Mesothelial cell of epicardium (in vitro differentiated cells): Measurements from ENCODE around the gene GK. TPM values are rescaled to one million over a fixed set of nuclear protein-coding genes. Genes with fewer than 3 reads are reported as not detected.
"Not testable (repeated sequence)": the region's sequence is repeated elsewhere in the genome, so short reads cannot be mapped to it uniquely, and the experiment has no call there.

Source experiments
- DNase-seq, 2 experiments: peaks; one replicate each; pipeline ENCODE4 v3.0.0; 2021; ENCODE audit warnings: low spot score in 2 of 2; ENCODE audit not compliant: unreplicated experiment in 2 of 2
- H3K27ac Mint-ChIP-seq: 2 replicates; pipeline ENCODE4 v1.8.0; 2021; ENCODE audit warnings: mixed read lengths
- H3K27me3 Mint-ChIP-seq: 2 replicates; pipeline ENCODE4 v1.8.0; 2021; ENCODE audit warnings: low read depth, mixed read lengths
- H3K36me3 Mint-ChIP-seq: 2 replicates; pipeline ENCODE4 v1.8.0; 2021; ENCODE audit warnings: mixed read lengths
- H3K4me1 Mint-ChIP-seq: 2 replicates; pipeline ENCODE4 v1.8.0; 2021; ENCODE audit warnings: mixed read lengths
- H3K4me3 Mint-ChIP-seq: 2 replicates; pipeline ENCODE4 v1.8.0; 2021; ENCODE audit warnings: mild to moderate bottlenecking, moderate library complexity, mixed read lengths
- H3K9me3 Mint-ChIP-seq: 2 replicates; pipeline ENCODE4 v1.8.0; 2021; ENCODE audit warnings: mixed read lengths
- CTCF ChIP-seq: fragments of 200-600 bp; sonication (generic); IDR thresholded peaks from one replicate; pipeline ENCODE4 v1.5.0; 2021; ENCODE audit warnings: antibody characterized with exemption; ENCODE audit not compliant: unreplicated experiment
- total RNA-seq: library from RNA; stranded (reverse); gene quantifications from 3 replicates; pipeline ENCODE4 v1.2.1, GENCODE V29; 2021

GK gene
- total RNA-seq, 1 donor from 2014 or later = 8.0 TPM

DNA sequence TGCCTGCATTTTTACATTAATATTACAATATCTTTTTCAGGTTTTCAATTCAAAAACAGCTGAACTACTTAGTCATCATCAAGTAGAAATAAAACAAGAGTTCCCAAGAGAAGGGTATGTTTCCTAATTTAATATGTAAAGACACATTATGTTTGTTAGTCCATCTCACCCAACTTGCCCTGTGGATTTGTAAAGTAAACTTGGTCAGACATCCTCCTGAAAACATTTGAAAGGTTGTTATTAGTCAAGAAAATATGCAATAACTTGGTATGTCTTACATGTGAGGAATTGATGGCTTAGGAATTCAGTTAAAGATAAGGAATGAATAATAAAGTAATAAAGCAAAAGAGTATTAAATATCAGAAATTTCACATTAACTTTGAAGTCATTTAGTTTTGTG lies 12.2 kb downstream of the GK start:
- H3K4me1 Mint-ChIP-seq = peaks cover 9% of the 10 kb centered on the region
- DNase-seq = no peak
- no peaks in the 10 kb centered on the region for H3K9me3 Mint-ChIP-seq
- H3K4me3 Mint-ChIP-seq = no peak overlapping the region
- peaks cover 12% of the 10 kb centered on the region for H3K36me3 Mint-ChIP-seq
- H3K27ac Mint-ChIP-seq = peak overlapping the region; percentile 72
- no peak for TF ChIP-seq CTCF
- H3K27me3 Mint-ChIP-seq = no peaks in the 10 kb centered on the region

GRCh38 chrX:30666094-30666493 lies 12.9 kb downstream of the GK start:
- Mint-ChIP-seq H3K27ac (no peak overlapping the region), H3K9me3 (no peaks in the 10 kb centered on the region), H3K4me3 (no peak overlapping the region), H3K36me3 (peaks cover 13% of the 10 kb centered on the region), H3K27me3 (no peaks in the 10 kb centered on the region), H3K4me1 (peaks cover 9% of the 10 kb centered on the region)
- no peak for DNase-seq
- no peak for TF ChIP-seq CTCF

- TF ChIP-seq CTCF = no peak
- peaks cover 13% of the 10 kb centered on the region for H3K36me3 Mint-ChIP-seq
- H3K4me3 Mint-ChIP-seq = no peak overlapping the region
- no peak overlapping the region for H3K27ac Mint-ChIP-seq
- no peaks in the 10 kb centered on the region for H3K9me3 Mint-ChIP-seq
- H3K27me3 Mint-ChIP-seq = no peaks in the 10 kb centered on the region
- peaks cover 15% of the 10 kb centered on the region for H3K4me1 Mint-ChIP-seq
- no peak for DNase-seq
These were observed 15.4 kb downstream of the GK start for GRCh38 chrX:30668581-30668980.

- not testable (repeated sequence) for H3K27me3 Mint-ChIP-seq, DNase-seq, H3K9me3 Mint-ChIP-seq, H3K4me3 Mint-ChIP-seq, H3K27ac Mint-ChIP-seq
- Mint-ChIP-seq H3K36me3 (peaks cover 15% of the 10 kb centered on the region), H3K4me1 (peaks cover 12% of the 10 kb centered on the region)
These were observed 18.0 kb downstream of the GK start for GRCh38 chrX:30671189-30671588.

DNA sequence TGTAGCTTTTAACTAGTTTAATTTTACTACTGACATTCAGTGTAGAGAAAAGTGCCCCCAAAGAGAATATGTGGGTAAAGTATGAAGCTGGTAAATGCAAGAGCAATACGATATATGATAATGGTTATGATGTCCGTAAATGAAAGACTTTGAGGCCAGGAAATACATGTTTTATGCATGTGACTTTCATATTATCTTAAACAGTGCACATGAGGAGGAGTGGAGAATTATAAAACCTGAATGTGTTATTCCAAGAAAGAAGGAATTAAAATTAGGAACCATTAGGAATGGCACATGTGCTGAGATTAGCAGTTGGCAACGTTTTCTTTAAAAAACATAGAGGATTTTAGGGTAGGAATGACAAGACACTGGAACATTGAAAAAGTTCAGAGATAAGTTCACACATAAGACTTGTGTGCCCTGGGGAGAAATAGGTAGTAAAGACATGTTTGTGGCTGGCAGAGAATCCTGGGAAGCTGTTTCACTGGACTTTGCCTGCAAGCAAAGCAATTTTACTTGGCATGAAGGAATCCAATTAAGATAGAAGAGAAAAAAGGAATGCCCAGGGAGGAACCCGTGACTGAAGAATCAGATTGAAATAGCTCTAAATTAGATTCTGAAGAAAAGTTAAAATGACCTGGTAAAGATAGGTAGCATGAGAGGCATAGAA lies 20.0 kb downstream of the GK start:
- H3K4me3 Mint-ChIP-seq = no peak overlapping the region
- peaks cover 10% of the 10 kb centered on the region for H3K4me1 Mint-ChIP-seq
- no peaks in the 10 kb centered on the region for H3K27me3 Mint-ChIP-seq
- peak overlapping the region; percentile 26 for H3K27ac Mint-ChIP-seq
- TF ChIP-seq CTCF = no peak
- H3K36me3 Mint-ChIP-seq = peaks cover 18% of the 10 kb centered on the region
- DNase-seq = no peak
- H3K9me3 Mint-ChIP-seq = no peaks in the 10 kb centered on the region

GRCh38 chrX:30673884-30674598 lies 20.8 kb downstream of the GK start:
- Mint-ChIP-seq H3K9me3 (no peaks in the 10 kb centered on the region), H3K36me3 (peaks cover 12% of the 10 kb centered on the region), H3K27me3 (no peaks in the 10 kb centered on the region), H3K4me3 (no peak overlapping the region), H3K27ac (no peak overlapping the region), H3K4me1 (peaks cover 10% of the 10 kb centered on the region)
- DNase-seq = no peak
- no peak for TF ChIP-seq CTCF
